GM18498 (cell line): ENCODE results near the gene PDE6B.

Experiments used
- ATAC-seq: cut with Tn5 transposase; IDR thresholded peaks from one replicate; pipeline ENCODE4 v1.9.1; 2021; ENCODE audit warnings: mild to moderate bottlenecking, moderate library complexity; ENCODE audit not compliant: unreplicated experiment

PDE6B gene

DNA sequence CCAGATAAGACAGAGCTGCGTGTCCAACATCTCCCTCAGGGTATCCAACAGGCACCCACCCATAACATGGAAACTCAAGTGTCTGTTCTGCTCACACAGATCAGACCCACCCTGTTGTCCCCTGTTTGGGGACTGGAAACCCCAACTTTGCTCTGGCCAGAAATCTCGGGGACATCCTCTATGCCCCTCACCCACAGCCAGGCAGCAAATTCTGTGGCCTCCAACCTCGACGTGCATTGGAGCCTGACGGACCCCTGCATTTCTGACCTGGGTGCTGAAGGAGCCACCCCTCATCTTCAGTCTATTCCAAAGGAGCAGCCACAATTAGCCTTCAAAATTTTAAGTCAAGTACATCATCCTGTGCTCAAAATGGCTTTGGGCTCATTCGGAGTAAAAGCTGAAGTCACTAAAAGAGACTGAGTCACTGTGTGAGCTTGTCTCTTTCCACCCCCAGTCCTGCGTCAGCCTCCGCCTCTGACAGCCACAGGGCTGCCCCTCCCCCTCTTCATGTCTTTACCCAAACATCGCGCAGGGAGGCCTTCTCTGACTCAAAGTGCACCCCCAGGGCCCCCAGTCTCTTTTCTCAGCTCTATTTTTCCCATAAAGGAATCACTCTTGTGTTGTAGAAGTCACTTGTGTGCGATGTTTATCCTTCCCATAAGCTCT, 24.4 kb upstream of the PDE6B start:
- no peak for ATAC-seq

DNA sequence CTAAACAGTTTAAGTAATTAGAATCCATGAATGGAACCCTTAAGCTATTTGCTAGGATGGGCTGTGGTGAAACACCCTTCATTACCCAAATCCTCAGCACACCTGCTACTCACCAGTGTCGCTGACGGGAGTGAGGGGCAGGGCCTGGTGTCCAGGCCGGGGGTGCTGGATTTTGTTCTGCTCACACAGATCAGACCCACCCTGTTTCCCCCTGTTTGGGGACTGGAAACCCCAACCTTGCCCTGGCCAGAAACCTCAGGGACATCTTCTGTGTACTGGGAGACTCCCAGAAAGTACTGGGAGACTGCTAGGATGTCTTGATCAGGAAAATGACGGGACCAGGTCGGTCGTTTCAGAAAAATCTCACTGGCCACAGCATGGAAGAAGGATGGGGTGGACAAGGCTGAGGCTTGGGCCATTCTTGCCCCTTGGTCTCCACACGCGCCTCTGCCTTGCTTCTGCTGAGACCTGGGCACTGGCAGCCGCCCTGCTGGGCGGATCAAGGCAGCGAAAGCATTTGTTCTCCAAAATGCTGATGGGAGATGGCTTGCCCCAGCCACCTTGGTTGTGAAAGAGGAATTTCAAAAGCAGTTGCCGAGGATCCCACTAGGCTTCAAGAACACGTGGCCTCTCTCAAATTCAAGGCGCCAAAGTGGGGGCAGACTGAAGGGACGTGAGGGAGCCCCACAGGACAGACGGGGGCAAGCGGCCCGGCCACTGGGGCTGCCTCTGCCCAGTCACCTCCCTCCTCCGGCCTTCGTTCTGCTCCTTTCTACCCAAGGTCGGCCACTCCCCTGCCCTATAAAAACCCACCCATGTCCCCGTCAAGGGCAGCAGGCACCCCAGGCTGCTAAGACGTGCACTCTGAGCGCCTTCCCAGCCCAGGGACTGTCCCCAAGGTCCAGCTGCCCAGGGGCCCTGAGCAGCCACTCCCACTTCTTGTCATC, 23.5 kb upstream of the PDE6B start:
- no peak for ATAC-seq

DNA sequence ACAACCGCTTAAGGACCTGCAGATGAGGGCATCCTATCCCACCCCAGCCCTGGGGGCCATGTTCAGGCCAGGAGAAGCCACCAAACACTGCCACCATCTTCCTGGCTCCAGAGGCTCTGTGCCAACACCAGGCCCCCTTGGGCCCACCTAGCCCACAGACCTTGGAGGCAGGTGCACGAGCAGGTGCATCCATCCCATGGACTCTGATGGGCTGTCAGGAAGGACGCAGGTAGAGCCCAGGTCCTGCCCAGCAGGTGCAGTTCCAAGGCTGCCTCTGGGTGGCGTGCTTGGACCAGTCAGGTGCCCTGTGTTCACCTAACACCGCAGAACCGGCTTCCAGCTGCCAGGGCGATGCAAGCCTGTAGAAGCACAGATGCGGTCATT, 22.8 kb upstream of the PDE6B start:
- no peak for ATAC-seq

DNA sequence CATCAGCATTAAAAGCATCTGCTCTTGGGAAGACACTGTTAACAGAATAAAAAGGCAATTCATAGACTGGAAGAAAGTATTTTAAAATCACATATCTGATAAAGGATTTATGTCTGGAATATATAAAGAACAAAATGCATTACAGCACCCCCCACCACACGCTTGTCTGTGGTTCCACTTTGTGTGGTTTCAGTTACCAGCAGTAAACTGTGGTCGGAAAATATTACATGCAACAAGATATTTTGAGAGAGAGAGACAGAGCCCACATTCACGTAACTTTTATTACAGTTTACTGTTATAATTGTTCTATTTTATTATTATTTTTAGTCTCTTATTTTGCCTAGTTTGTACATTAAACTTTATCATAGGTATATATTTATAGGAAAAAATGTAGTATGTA, 21.2 kb upstream of the PDE6B start:
- no peak for ATAC-seq

DNA sequence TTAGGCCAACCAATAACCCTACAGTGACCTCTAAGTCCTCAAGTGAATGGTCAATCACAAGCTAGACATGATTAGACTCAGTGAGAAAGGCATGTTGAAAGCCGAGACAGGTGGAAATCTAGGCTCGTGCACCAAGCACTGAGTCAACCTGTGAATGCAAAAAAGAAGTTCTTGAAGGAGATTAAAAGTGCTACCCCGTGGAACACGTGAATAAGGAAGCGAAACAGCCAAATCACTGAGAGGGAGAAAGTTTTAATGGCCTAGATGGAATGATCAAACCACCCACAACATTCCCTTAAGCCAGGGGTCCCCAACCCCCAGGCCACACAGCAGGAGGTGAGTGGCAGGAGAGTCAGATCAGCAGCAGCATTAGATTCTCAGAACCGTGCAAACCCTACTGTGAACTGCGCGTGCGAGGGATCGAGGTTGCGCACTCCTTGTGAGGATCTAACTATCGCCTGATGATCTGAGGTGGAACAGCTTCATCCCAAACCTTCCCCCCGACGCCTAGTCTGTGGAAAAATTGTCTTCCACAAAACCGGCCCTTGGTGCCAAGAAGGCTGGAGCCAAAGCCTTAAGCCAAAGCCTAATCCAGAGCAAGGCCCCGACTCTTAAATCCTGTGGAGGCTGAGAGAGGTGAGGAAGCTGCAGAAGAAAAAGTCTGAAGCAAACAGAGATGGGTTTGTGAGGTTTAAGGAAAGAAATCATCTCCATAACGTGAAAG, 19.5 kb upstream of the PDE6B start:
- no peak for ATAC-seq

DNA sequence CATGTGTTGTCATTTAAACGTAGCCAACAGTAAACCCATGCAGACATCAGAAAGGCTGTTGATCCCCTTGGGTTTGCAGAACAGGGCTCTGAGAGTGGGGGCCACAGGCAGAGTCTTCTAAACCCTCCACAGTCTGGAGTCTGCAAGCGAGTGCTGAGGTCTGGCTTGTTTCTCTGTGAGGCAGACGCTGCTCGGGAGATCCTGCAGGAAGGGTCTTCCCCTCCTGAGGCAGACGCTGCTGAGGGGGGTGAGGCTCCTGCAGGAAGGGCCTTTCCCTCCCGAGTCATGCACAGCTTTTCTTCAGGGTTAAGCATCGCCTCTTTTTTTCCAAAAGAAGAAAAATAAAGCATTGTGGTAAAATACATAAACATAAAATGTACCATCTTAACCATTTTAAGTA, 17.1 kb upstream of the PDE6B start:
- no peak for ATAC-seq

DNA sequence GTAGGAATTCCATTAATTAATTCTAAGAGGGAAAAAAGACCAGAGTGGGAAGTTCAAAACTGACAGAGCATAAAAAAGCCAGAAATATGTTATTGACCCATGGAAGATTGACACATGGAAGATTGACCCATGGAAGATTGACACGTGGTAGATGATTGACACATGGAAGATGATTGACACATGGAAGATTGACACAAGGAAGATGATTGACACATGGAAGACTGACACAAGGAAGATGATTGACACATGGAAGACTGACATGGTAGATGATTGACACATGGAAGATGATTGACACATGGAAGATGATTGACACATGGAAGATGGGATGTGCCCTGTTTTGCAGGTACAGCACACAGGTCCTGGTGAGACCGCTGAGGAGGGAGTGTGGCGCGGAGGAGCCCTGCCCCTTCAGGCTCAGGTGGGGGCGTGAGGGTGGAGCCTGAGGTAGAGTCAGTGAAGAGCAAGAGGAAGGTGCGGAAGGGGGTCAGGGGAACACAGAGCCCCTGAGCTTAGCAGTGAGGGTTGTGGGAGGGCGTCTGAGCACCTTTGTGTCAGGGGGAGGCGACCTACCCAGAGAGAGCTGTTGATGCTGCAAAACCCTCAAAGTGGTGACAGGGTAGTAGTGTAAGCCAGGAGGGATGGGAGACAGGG, 15.8 kb upstream of the PDE6B start:
- no peak for ATAC-seq

DNA sequence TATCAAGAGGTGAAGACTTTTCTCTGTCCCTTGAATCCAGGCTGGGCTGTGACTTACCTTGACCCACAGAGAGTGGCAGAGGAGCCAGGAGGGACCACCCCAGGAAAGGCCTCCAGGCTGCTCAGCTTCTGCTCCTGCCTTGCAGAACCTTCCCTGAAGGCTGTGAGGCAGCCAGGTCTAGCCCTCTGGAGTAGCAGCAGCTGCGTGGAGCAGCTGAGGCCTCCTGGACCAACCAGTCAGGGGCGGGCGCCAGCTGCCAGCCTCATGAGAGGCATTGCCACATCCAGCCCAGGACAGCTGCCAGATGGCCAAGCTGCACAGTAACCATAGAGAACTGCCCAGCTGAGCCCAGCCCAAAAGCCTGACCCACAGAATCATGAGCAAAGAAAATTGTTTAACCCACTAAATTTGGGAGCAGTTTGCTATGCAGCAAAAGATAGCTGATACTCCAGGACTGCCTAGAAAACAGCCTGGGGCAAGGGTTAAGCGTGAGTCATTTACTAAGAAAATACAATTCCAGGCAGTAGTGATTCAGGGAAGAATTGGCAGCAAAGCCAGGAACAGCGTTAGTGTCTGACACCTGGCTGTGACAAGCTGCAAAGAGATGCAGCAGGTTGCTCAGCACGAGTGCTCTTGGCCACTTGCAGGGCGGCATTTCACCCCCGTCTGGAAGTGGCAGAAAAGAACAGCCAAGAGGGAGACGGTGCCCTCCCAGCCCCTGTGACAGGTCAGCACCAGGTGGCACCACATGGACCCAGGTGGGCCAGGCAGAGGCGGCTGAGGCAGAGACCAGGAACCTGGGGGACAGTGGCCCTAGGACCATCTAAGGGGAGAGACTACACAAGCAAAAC, 14.7 kb upstream of the PDE6B start:
- no peak for ATAC-seq

DNA sequence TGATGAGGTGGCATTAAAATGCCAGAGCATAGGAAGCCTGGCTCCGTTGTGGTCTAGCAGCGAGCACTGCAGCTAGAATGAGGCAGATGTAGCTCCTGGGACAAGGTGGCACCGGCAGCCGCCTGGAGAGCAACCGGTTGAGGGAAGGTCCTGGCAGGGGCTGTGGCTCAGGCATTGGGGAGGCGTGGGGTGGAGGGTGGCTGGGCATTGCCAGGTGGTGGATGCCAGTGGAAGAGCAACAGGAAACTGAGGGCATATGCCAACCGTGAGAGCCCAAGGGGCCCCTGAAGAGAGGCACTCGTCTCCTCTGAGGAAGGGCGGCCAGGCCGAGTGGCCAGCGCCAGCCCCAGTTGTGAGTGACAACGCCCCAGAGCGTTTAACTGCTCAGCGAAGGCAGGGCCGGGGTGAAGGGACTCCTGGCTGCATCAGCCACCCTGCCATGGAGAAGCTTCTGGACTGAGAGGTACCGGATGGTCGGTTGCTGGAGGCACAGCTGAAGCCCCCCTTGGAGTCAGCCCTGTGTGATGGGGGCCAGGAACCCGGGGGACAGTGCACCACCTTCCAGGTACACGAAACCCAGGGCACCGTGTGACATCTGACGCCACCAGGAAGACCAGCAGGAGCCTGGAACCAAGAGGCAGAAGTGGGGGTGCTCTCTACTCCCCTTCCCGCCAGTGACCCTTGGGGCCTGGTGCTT, 13.2 kb upstream of the PDE6B start:
- ATAC-seq: no peak

DNA sequence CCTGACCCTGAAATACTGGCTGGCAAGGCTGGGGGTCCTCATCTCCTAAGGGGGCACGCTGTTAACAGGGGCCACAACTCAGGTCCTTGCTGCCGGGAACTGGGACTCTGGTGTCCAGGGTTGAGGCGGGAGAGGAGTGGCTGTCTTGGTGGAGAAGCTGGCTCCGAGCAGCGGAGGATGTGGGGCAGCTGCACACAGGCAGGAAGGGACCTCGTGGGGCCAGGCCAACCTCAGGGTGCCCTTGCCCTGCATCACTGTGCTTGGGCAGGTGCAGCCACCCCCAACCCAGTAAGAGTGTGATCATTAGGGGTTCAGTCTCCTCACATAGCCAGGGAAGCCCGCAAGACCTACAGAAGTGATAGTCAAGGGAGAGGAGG, 12.6 kb upstream of the PDE6B start:
- ATAC-seq: no peak

DNA sequence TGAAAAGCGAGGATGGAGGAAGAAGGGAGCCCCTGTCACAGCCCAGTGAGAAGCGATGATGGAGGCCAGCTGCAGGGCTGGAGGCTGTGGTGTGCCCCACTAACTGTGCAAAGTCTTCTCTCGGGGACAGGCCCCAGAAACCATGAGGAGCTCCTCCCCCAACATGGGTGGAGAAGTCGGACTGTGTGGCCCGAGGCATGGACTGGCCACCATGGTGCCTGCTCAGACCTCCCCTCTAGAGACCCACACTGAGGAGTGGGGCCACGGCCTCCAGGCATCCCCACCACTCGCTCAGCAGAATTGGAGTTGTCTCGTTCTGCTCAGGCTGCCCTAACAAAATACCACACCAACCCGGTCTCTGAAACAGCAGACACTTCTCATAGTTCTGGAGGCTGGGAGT, 12.2 kb upstream of the PDE6B start:
- ATAC-seq: no peak

DNA sequence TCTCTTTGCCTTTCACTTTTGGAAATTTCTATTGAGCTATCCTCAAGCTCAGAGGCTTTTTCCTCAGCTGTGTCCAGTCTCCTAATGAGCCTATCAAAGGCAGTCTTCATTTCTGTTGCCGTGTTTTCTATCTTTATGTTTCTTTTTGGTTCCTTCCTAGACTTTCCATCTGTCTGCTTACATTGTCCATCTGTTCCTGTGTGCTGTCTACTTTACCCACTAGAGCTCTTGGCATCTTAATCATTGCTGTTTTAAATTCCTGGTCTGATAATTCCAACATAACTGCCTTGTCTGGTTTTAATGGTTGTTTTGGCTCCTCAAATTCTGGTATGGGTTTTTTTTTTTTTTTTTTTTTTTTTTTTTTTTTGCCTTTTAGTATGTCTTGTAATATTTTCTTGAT, 9.3 kb upstream of the PDE6B start:
- no peak for ATAC-seq

DNA sequence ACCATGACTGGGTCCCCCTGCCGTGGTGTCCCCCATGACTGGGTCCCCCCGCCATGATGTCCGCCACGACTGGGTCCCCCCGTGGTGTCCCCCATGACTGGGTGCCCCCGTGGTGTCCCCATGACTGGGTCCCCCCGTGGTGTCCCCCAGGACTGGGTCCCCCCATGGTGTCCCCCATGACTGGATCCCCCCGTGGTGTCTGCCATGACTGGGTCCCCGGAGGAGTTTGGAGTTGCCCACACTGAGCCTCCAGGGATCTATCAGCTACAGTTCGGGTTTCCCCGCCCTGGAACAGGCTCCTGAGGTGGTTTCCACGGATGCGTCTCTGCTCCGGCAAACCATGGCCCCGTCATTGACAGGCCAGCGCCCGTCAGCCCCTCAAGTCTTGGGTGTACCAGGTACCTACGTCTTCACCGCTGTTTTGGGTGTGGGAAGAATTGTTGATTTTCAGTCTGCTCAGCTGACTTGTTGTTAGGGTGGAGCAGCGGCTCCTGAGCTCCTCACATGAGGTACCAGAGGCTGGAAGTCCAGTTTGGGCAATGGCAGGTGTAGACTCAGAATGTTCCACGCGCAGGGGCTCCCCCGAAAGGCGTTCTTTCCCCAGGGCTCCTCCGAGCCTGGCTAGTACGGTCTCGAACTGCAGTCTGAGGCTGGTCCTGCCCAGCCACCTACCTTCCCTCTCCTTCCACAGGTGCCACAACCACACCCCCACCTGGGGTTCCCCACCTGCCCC, 8.3 kb upstream of the PDE6B start:
- no peak for ATAC-seq

DNA sequence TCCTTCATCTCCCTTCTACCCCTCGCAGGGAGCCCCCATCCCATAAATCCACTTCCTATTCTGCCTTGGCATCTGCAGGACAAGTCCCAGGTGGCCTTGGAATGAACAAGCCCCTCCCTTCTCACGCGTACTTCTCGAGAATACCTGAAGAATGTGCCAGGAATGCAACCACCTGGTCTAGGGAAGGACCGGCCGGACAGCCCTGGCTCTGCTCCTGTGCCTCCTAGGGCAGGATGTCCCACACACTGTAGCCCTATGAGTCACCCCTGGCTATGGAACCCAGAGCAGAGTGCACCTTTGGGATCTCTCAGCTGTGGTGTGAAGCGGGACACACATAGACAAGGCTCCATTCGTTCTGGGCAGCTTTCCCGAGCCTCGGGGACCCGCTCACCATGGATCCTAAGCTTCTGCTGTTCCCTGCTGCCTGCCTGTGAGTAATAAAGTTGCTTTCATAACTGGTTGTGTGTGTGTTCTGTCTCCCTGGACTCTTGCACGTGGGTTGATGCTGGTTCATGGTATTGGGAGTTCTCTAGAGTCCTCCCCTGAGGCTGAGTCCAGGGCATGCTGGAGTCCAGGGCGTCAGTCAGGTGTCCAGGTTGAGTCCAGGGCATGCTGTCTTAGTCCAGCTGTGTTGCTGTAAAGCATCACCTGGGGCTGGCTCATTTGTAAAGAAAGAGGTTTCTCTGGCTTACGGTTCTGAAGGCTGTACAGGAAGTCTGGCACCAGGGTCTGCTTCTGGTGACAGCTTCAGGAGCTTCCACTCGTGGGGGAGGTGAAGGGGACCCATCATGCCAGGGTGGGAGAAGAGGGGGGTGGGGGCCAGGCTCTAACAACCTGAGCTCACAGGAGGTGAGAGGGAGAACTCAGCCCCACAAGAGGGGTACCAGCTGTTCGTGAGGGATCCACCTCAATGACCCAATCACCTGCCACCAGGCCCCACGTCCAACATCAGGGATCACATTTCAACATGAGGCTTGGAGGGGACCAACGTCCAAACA, 7.4 kb upstream of the PDE6B start:
- no peak for ATAC-seq

DNA sequence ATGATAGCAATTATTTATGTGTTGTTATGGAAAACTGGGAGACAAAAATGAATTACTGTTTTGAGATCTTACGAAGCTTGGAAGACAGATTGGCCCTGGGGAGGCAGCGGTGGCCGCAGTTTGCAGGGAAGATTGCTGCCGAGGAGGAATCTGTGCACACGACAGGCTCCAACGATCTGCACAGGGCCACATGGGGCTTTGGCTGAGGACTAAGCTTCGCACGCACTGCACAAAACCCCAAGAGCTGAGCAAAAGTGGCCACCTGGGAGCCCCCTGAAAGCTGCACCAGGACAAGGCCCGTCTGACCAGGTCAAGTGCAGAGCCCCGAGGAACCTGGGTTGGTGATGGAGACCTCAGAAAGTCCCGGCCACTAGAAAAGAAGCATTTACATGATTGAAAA, 5.2 kb upstream of the PDE6B start:
- ATAC-seq: no peak

DNA sequence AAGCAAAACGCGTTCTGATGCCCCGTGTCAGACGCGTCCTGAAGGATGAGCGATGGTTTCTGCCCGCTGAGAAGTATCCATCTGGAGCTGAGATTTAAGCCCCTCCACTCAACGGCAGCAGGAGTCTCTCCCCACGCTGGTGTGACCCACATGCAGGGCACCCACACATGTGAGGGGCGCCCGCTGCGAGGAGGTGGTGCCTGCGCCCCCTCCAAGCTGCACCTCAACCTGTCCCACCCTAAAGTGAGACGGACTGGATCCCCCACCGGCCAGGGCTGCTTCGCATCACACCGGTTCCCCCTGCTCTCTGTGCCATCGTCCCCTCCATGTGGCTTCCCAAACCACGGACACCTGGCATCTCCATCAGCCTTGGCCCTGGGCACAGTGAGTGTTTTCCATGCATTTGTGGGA, 4.5 kb upstream of the PDE6B start:
- ATAC-seq: no peak

DNA sequence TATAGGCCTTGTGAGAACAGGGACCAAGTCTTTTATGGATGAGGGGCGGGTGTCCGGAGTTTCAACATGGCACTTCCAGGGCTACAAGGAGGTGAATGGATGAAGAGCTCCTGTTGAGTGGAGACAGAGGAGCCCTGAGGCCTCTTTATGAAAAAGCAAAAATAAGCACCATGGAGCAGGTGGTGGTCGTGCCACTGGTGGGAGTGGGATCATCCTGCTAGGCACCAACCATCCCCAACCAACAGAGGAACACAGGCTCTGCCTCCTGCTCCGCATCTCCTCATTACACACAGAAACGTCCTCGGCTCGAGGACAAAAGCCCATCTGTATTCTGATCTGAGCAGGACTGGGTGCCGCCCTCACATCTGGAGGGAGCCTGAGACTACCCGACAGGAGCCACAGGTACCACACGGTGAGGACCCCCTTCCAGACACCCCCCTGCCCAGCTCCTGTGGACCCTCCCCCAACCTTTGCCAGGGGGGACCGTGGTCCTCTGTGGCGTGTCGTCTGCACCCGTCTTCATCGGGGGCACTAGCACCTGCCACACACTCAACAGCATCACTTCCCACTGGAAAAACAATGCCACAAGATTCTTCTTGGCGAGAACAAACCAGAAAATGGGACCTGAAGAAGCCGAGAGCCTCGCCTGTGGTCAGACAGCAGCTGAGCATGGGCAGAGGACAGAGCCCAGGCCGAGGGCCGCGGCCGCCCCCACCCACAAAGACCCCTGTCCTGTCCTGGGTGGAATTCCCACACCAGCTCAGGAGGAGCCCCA, 3.9 kb upstream of the PDE6B start:
- ATAC-seq: no peak
